ENCODE results near the gene FAM234B. TPM values are rescaled to one million over a fixed set of nuclear protein-coding genes. Genes with fewer than 3 reads are reported as not detected.
A peak's percentile ranks its signal among the peaks of the same experiment; 100 is the strongest.
"Not testable (repeated sequence)": the region's sequence is repeated elsewhere in the genome, so short reads cannot be mapped to it uniquely, and the experiment has no call there.

FAM234B gene
- total RNA-seq, 1 experiment from 2014 or later: 6.8 TPM

DNA sequence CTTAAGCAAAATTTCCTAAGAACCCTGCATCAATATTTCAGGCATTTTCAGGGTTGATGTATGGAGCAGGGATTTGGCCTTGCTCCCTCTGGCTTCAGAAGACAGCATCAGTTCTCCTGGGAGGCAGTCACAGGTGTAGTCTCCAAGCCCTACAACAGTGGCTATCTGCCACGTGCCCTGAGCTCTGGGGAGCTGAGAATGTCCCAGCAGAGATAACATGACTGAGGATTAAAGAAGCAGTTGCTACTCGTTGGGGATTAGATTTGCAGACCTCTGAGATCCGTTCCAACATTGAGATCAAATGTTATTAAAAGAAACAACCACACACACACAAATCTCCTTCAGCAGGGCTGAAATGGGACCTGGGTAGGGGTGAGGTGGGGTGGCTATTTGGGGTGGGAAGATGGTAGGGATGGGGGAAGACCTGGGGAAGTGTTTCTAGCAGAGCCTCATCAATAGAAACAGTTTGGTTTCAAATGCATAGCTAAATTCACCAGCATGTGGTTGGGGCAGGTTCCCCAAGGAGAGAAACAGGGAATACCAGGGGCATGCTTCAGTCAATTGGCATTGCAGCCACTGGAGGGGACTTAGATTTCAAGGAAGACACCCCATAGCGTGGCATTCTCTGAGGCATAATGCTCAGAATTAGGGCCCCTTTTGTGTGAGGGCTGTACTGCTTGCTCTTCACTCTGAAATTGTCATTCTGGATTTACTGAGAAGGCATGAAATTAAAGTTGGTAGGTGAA lies 15.2 kb upstream of the FAM234B start:
- Histone ChIP-seq H3K27ac (no peak overlapping the region), H3K27me3 (replicated peaks) (no peaks in the 10 kb centered on the region), H3K4me3 (no peak overlapping the region), H3K4me1 (replicated peaks) (peaks cover 11% of the 10 kb centered on the region), H3K36me3 (no peaks in the 10 kb centered on the region), H3K9me3 (replicated peaks) (no peaks in the 10 kb centered on the region)
- DNase-seq (ENCODE audit: low read depth in 1 of 2, low spot score in 2 of 2): no peak

DNA sequence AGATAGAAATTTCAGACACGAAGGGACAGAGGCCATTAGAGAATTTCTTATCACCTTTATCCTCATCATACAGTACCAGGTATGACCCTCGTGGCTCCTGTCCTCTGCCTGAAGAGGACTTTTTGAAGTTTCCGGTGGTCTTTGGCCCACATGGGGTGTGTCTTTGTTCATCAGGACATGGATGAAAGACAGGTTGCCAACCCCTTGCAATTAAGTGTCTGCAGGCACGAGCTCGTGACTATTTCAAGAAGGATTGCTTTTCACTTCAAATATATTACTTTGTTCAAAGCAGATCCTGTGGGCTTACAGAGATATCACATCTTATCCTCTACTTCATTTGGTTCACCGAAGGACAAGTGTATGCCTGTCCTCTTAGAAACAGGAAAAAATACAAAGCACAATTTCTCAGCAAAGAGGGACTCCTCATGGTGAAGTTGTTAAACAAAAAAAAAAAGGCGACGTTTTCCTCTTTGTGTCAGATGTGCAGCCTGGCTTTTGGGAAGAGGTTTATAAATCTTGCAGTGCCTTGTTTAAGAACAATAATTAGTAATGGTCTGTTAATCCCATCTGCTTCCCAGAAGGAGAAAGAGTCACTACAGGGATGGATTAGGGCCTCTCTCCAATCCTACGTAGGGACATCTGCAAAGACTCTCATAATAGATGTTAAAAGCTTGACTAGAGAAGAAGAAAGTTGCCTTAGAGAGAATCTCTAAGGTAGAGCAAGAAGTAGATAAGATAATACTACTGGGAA lies 13.5 kb upstream of the FAM234B start:
- Histone ChIP-seq H3K4me1 (replicated peaks) (peaks cover 11% of the 10 kb centered on the region), H3K4me3 (no peak overlapping the region), H3K9me3 (replicated peaks) (no peaks in the 10 kb centered on the region), H3K27me3 (replicated peaks) (no peaks in the 10 kb centered on the region), H3K27ac (no peak overlapping the region), H3K36me3 (no peaks in the 10 kb centered on the region)
- DNase-seq (ENCODE audit: low read depth in 1 of 2, low spot score in 2 of 2): no peak

- peak in 1 of 2 experiments; percentile 21 for DNase-seq (ENCODE audit: low read depth in 1 of 2, low spot score in 2 of 2)
- H3K4me1 ChIP-seq (replicated peaks): peaks cover 11% of the 10 kb centered on the region
- no peak overlapping the region for H3K4me3 ChIP-seq
- H3K27me3 ChIP-seq (replicated peaks): no peaks in the 10 kb centered on the region
- H3K9me3 ChIP-seq (replicated peaks): no peaks in the 10 kb centered on the region
- H3K36me3 ChIP-seq: no peaks in the 10 kb centered on the region
- no peak overlapping the region for H3K27ac ChIP-seq
Observed at GRCh38 chr12:13032164-13032563, 12.0 kb upstream of the FAM234B start.

DNA sequence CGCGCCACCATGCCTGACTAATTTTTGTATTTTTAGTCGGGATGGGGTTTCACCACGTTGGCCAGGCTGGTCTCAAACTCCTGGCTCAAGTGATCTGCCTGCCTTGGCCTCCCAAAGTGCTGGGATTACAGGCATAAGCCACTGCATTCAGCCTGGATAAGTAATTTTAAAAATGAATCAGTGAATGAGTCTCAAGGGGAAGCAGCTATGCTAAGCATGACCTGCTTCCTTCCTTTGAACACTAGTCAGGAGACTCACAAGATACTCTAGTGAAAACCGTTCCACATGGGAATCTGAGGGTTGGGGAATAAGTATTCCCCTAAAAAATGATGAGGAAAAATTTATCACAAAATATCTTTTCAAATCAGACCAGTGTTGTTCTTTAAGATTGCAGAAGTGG lies 10.7 kb upstream of the FAM234B start:
- H3K27me3 ChIP-seq (replicated peaks): no peaks in the 10 kb centered on the region
- no peak for DNase-seq (ENCODE audit: low read depth in 1 of 2, low spot score in 2 of 2)
- H3K27ac ChIP-seq: no peak overlapping the region
- H3K36me3 ChIP-seq: no peaks in the 10 kb centered on the region
- peaks cover 11% of the 10 kb centered on the region for H3K4me1 ChIP-seq (replicated peaks)
- no peaks in the 10 kb centered on the region for H3K9me3 ChIP-seq (replicated peaks)
- no peak overlapping the region for H3K4me3 ChIP-seq

DNA sequence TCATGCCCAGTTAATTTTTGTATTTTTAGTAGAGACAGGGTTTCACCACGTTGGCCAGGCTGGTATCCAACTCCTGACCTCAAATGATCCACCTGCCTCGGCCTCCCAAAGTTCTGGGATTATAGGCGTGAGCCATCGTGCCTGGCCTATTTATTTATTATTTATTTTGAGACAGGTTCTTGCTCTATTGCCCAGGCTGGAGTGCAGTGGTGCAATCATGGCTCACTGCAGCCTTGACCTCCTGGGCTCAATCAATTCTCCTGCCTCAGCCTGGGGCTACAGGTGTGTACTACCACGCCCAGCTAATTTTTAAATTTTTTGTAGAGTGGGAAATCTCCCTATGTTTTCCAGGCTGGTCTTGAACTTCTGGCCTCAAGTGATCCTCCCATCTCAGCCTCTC lies 8.8 kb upstream of the FAM234B start:
- H3K27ac ChIP-seq; H3K9me3 ChIP-seq (replicated peaks); H3K36me3 ChIP-seq; H3K4me3 ChIP-seq; H3K27me3 ChIP-seq (replicated peaks); DNase-seq (ENCODE audit: low read depth in 1 of 2, low spot score in 2 of 2): not testable (repeated sequence)
- H3K4me1 ChIP-seq (replicated peaks): peaks cover 11% of the 10 kb centered on the region

- DNase-seq (ENCODE audit: low read depth in 1 of 2, low spot score in 2 of 2): no peak
- H3K27ac ChIP-seq: no peak overlapping the region
- no peaks in the 10 kb centered on the region for H3K27me3 ChIP-seq (replicated peaks)
- H3K9me3 ChIP-seq (replicated peaks): no peaks in the 10 kb centered on the region
- peaks cover 8% of the 10 kb centered on the region for H3K4me1 ChIP-seq (replicated peaks)
- no peak overlapping the region for H3K4me3 ChIP-seq
- no peaks in the 10 kb centered on the region for H3K36me3 ChIP-seq
Observed at GRCh38 chr12:13036881-13037280, 7.3 kb upstream of the FAM234B start.

GRCh38 chr12:13038491-13039161 lies 5.6 kb upstream of the FAM234B start:
- Histone ChIP-seq H3K9me3 (replicated peaks) (no peaks in the 10 kb centered on the region), H3K27me3 (replicated peaks) (0 out of 2 replicates have a peak, but pooled peaks cover 2% of the 10 kb centered on the region), H3K4me1 (replicated peaks) (0 out of 2 replicates have a peak, but pooled peaks cover 1% of the 10 kb centered on the region), H3K36me3 (no peaks in the 10 kb centered on the region), H3K4me3 (no peak overlapping the region), H3K27ac (no peak overlapping the region)
- DNase-seq (ENCODE audit: low read depth in 1 of 2, low spot score in 2 of 2): no peak

GRCh38 chr12:13039328-13039956 lies 4.7 kb upstream of the FAM234B start:
- H3K27me3 ChIP-seq (replicated peaks): 0 out of 2 replicates have a peak, but pooled peaks cover 3% of the 10 kb centered on the region
- H3K27ac ChIP-seq: no peak overlapping the region
- H3K4me1 ChIP-seq (replicated peaks): peaks cover 6% of the 10 kb centered on the region; the same call in 1 of the 2 replicates
- no peaks in the 10 kb centered on the region for H3K9me3 ChIP-seq (replicated peaks)
- no peak overlapping the region for H3K4me3 ChIP-seq
- H3K36me3 ChIP-seq: peaks cover 3% of the 10 kb centered on the region; the same call in 1 of the 2 replicates
- DNase-seq (ENCODE audit: low read depth in 1 of 2, low spot score in 2 of 2): no peak

DNA sequence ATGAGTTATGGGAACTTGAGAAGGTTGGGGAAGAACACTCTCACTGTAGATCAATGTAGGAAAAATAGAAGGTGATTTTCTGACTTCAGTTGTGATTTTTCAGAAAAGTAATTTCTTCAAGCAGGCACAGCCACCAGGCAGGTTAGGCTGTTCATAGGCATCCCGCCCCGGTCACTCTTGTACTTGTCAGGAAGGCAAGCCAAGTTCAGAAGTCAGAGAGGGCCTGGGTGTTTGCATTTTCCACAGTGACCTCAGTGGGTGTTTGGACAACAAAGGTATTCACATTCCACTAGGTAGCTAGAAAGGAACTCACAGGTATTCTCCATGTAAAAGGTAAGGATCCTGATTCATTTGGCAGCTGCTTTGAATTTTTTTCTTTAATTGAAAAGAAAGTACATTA lies 3.0 kb upstream of the FAM234B start:
- H3K36me3 ChIP-seq: peaks cover 5% of the 10 kb centered on the region; the same call in 1 of the 2 replicates
- peaks cover 11% of the 10 kb centered on the region; the same call in 1 of the 2 replicates for H3K4me1 ChIP-seq (replicated peaks)
- H3K27ac ChIP-seq: no peak overlapping the region
- H3K27me3 ChIP-seq (replicated peaks): 0 out of 2 replicates have a peak, but pooled peaks cover 3% of the 10 kb centered on the region
- H3K4me3 ChIP-seq: no peak overlapping the region
- DNase-seq (ENCODE audit: low read depth in 1 of 2, low spot score in 2 of 2): no peak
- H3K9me3 ChIP-seq (replicated peaks): no peaks in the 10 kb centered on the region

DNA sequence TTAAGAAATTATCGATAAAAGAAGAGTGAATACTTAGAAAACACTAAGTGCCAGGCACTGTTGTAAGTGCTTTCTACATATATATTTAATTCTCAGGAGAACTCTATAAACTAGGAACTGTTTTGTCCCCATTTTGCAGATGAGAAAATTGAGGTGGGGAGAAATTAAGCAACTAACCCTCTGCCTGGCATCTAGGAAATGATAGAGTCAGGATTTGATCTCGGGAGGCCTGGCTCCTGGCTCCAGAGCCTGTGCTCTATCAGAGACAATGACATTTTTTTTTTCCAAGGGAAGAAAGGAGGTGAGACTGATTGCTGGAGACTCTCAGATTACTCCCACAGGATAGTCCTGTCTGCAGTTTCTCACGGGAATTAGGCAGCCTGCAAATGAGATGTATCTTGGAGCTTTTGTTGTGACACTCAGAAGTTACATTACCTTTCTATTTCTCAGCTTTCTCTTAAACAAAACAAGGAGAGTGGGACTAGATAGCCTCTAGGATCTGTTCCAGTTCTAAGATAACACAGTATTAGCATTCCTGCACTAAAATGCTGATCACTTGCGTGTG lies 1.4 kb upstream of the FAM234B start:
- no peak for DNase-seq (ENCODE audit: low read depth in 1 of 2, low spot score in 2 of 2)
- no peak overlapping the region for H3K27ac ChIP-seq
- H3K36me3 ChIP-seq: peaks cover 5% of the 10 kb centered on the region; the same call in 1 of the 2 replicates
- no peaks in the 10 kb centered on the region for H3K9me3 ChIP-seq (replicated peaks)
- H3K4me1 ChIP-seq (replicated peaks): peaks cover 11% of the 10 kb centered on the region; the same call in 1 of the 2 replicates
- no peak overlapping the region for H3K4me3 ChIP-seq
- 0 out of 2 replicates have a peak, but pooled peaks cover 3% of the 10 kb centered on the region for H3K27me3 ChIP-seq (replicated peaks)

DNA sequence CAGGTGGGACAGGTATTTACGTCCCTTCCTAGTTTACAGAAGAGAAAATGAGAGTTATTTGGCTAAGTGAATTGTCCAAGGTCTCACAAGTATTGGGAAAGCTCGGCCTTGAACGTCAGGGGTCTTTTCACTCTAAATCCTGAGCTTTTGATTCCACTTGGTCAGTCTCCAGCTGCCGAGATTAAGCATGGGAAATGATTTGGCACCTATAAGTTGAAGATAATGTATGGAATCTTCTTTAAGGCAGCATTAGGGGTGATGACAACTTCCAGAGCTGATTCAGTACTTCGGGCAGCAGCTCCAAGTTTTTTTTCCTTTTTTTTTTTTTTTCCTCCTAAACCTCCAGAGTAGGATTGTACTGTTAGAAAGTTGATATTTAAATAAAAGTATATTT lies 722 bp downstream of the FAM234B start:
- peaks cover 11% of the 10 kb centered on the region; the same call in 1 of the 2 replicates for H3K4me1 ChIP-seq (replicated peaks)
- H3K27ac ChIP-seq: no peak overlapping the region
- H3K9me3 ChIP-seq (replicated peaks): no peaks in the 10 kb centered on the region
- DNase-seq (ENCODE audit: low read depth in 1 of 2, low spot score in 2 of 2): peak in 1 of 2 experiments; percentile 13
- peaks cover 5% of the 10 kb centered on the region; the same call in 1 of the 2 replicates for H3K36me3 ChIP-seq
- H3K27me3 ChIP-seq (replicated peaks): 0 out of 2 replicates have a peak, but pooled peaks cover 3% of the 10 kb centered on the region
- peak overlapping the region; percentile 97 for H3K4me3 ChIP-seq

- H3K27ac ChIP-seq: no peak overlapping the region
- H3K4me1 ChIP-seq (replicated peaks): peaks cover 11% of the 10 kb centered on the region; the same call in 1 of the 2 replicates
- no peaks in the 10 kb centered on the region for H3K9me3 ChIP-seq (replicated peaks)
- H3K4me3 ChIP-seq: no peak overlapping the region
- DNase-seq (ENCODE audit: low read depth in 1 of 2, low spot score in 2 of 2): no peak
- 0 out of 2 replicates have a peak, but pooled peaks cover 3% of the 10 kb centered on the region for H3K27me3 ChIP-seq (replicated peaks)
- peaks cover 5% of the 10 kb centered on the region; the same call in 1 of the 2 replicates for H3K36me3 ChIP-seq
Observed at GRCh38 chr12:13045816-13046215, 1.6 kb downstream of the FAM234B start.

DNA sequence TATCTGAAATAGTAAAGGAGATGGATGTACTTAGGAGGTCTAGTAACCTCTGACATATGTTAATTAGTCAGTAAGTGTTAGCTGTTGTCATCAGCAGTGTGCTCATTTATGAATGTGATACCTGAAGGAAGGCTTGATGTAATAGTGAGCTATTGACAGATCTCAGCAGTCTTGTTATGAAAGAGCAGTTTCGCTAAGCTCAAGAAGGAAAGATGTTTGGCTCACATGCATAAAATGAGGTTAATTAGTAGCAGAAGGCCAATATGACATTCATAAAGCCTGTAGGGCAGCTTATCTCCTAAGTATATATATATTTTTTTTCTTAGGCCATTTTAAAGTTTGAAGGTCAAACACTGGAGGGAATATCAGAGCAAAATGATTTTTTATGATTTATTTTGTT lies 2.8 kb downstream of the FAM234B start:
- H3K4me3 ChIP-seq: no peak overlapping the region
- no peak for DNase-seq (ENCODE audit: low read depth in 1 of 2, low spot score in 2 of 2)
- peaks cover 5% of the 10 kb centered on the region; the same call in 1 of the 2 replicates for H3K36me3 ChIP-seq
- H3K4me1 ChIP-seq (replicated peaks): peaks cover 11% of the 10 kb centered on the region; the same call in 1 of the 2 replicates
- no peaks in the 10 kb centered on the region for H3K9me3 ChIP-seq (replicated peaks)
- H3K27me3 ChIP-seq (replicated peaks): 0 out of 2 replicates have a peak, but pooled peaks cover 3% of the 10 kb centered on the region
- H3K27ac ChIP-seq: no peak overlapping the region

Measured in SJSA1 (cell line).